ENCODE measurements around the gene TM9SF1.
A peak's percentile ranks its signal among the peaks of the same experiment; 100 is the strongest.

Gene TM9SF1

GRCh38 chr14:24219080-24219479 lies 23.8 kb upstream of the TM9SF1 start:
- TF ChIP-seq ZFX (IDR thresholded peaks at IDR 0.05; ENCODE audit: borderline replicate concordance) (no peak), CTCF (IDR thresholded peaks at IDR 0.05) (no peak)
- H3K27ac ChIP-seq, result no peak overlapping the region

GRCh38 chr14:24216876-24217275 lies 21.6 kb upstream of the TM9SF1 start:
- H3K27ac ChIP-seq, result peak overlapping the region; percentile 96

- peak overlapping the region; percentile 96 for H3K27ac ChIP-seq
- TF ChIP-seq ZFX (IDR thresholded peaks at IDR 0.05; ENCODE audit: borderline replicate concordance) (no peak), CTCF (IDR thresholded peaks at IDR 0.05) (no peak)
These were observed 21.1 kb upstream of the TM9SF1 start for GRCh38 chr14:24216345-24216699.

- TF ChIP-seq CTCF (IDR thresholded peaks at IDR 0.05) (peak; percentile 84), ZFX (IDR thresholded peaks at IDR 0.05; ENCODE audit: borderline replicate concordance) (no peak)
- peak within 1 kb of the TSS; percentile 96 for H3K27ac ChIP-seq
These were observed 20.5 kb upstream of the TM9SF1 start, which contains the start of gene MDP1 for GRCh38 chr14:24215495-24216344. MDP1 (minus strand) TSS chr14:24216066; CDS start chr14:24215955, 111 bp downstream.

- peak overlapping the region; percentile 96 for H3K27ac ChIP-seq
- TF ChIP-seq CTCF (IDR thresholded peaks at IDR 0.05), result no peak
- TF ChIP-seq ZFX (IDR thresholded peaks at IDR 0.05; ENCODE audit: borderline replicate concordance), result no peak
These were observed 18.8 kb upstream of the TM9SF1 start for GRCh38 chr14:24213866-24214662.

GRCh38 chr14:24212924-24213865 lies 18.0 kb upstream of the TM9SF1 start, which contains the start of gene CHMP4A:
CHMP4A (minus strand) TSS chr14:24213488; CDS start chr14:24213439, 49 bp downstream.
- H3K27ac ChIP-seq, result peak within 1 kb of the TSS; percentile 96
- TF ChIP-seq CTCF (IDR thresholded peaks at IDR 0.05), result no peak
- no peak for TF ChIP-seq ZFX (IDR thresholded peaks at IDR 0.05; ENCODE audit: borderline replicate concordance)

GRCh38 chr14:24211311-24211710 lies 16.1 kb upstream of the TM9SF1 start:
- peak overlapping the region; percentile 96; the same call in 1 of the 2 replicates for H3K27ac ChIP-seq
- no peak for TF ChIP-seq CTCF (IDR thresholded peaks at IDR 0.05)
- no peak for TF ChIP-seq ZFX (IDR thresholded peaks at IDR 0.05; ENCODE audit: borderline replicate concordance)

Measured in 22Rv1 (cell line).